ENCODE measurements around the gene OCA2.

Gene OCA2

GRCh38 chr15:28103831-28104230 lies 4.7 kb upstream of the OCA2 start:
- DNase-seq: no peak

GRCh38 chr15:28101983-28102441 lies 2.9 kb upstream of the OCA2 start:
- no peak for DNase-seq

DNA sequence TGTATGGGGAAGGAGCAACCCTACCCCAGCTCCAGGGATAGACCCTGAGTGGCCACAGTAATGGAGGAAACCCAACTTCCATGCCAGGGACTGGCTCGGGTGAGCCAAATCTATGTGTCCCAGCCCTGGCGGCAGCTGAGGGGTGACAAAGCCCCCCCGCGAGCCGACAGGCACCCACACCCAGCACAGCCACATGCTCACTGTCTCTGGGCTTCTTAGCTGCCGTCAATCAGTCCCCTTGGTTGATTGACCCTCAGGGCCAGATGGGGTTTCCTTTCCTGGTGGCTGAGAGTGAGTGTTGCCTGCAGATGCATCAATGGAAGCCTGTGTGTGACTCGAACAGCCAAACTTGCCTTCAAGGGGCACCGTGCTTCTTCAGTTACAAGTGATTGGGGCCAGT lies 2.1 kb upstream of the OCA2 start:
- DNase-seq: no peak

GRCh38 chr15:28100516-28101195 lies 1.5 kb upstream of the OCA2 start:
- DNase-seq: no peak

DNA sequence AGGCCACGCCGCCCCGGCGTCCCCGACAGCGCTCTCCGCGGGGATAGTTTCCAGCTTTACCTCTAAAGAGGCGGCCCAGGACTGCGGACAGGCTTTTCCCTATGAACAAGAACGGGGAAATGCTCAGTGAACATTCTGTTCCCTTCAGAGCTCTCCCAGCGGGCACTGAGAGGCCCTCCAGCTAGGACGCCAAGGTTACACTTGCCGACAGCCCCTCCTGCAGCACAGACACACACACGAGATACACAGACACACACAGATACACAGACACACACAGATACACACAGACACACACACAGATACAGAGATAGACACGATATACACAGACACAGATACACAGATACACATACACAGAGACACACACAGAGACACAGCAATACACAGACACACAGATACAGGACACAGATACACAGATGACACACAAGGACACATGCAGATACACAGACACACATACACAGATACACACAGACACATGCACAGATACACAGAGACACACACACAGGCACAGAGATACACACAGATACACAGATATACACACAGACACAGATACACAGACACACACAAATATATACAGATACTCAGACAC lies 533 bp upstream of the OCA2 start:
- DNase-seq: no peak

- no peak for DNase-seq
Measured at GRCh38 chr15:28098360-28098765, 752 bp downstream of the OCA2 start.

DNA sequence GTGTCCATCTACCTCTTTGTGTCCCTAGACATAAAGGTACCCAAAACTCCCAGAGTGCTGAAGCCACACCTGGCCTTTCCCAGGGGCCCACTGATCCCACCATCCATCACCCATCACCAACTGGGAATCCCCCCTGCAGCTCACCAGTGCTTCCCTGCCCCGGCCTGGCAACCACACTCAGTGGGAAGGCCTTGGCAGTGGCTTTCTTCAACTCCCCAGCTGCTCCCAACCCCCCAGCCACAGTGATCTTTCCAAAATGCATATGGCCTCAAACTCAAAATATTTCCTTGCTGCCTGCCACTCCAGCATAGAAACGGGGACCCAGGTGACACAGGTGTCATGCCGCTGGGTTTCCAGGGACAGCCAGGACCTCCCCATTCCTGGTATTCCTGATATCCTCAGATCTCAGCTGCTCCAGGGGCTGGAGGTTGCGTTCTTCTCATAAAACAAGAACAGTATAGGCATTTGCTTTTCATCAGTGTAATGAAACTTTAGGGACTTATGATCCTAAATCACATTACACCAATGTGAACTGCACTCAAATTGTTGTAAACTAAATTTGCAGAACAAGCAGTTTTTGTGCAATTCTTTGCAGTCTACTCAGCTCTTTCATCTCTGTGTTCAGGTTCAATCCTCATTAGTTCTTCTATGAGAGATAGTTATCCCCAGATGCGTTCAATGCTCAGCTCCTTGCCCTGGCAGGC lies 1.3 kb downstream of the OCA2 start:
- DNase-seq: no peak

DNA sequence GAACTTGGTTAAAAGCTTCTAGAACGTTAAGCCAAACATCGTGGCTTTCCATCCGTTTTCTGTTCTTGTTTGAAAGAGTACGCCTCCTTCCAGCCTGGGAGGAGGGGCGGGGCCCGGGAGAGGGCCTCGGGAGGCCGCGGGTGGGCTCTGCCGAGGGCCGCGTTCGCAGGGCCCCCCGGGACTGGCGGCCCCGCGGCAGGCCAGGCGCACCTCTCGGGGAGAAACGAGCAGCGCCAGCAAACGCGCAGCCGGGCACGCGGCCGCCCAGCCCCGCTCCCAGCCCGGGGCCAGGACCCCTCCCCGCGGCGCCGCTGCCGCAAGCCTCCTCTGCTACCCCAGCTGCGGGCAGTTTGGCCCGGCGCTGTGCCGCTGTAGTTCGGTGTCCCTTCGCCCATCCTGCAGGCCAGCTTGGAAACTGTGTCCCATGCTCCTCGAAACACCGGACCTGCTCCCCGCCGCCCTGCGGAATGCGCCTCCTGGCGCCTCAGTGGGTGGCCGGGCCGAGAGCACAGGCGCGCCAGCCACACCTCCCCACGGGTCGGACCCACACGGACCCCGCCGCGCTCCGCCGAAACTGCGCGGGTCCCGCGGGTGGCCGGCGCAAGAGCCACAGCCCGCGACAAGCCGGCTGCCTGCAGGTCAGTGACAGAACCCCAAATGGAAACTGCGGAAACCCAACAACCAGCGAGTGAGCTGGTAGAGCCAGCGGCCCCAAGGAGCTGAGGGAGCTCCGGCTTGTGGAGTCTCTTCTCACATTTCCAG lies 2.3 kb downstream of the OCA2 start:
- DNase-seq: peak in 1 of 3 donors; percentile 42

- no peak for DNase-seq
Measured at GRCh38 chr15:28096411-28096669, 2.8 kb downstream of the OCA2 start.

GRCh38 chr15:28094732-28095521 lies 4.2 kb downstream of the OCA2 start:
- DNase-seq: peak in 1 of 3 donors; percentile 30

DNA sequence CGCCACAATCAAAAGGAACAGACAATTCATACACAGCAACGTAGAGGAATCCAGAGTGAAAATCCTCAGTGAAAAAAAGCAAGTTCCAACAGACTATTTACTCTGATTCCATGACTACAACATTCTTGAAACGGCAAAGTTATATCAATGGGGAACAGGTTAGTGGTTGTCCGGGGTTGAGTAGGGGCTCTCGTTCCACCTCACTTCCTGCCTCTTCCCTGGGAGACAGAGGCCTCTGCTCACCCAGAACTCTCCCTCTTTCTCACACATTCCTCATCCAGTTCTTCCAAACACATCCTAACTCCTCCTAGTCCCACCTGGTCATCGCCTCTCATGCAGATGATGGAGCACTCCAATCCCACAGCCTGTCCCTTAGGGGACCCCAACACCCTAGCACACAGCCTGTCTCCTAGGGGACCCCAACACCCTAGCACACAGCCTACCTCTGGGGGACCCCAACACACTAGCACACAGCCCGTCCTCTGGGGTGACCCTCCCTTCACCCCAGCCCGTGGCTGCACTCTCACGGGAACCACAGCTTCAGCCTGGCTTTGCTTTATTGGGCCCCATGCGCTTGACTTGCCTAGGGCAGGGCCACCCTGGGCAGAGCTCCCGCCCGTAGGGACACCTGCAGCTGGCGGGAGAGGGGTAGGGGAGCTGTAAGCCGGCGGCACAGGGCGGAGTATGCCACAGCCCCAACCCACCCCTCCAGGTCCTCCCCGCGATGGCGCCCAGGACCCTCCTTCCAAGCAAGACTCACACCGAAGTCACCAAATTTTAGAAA lies 5.2 kb downstream of the OCA2 start:
- DNase-seq: no peak

GRCh38 chr15:28091313-28091712 lies 7.8 kb downstream of the OCA2 start:
- DNase-seq: no peak

DNA sequence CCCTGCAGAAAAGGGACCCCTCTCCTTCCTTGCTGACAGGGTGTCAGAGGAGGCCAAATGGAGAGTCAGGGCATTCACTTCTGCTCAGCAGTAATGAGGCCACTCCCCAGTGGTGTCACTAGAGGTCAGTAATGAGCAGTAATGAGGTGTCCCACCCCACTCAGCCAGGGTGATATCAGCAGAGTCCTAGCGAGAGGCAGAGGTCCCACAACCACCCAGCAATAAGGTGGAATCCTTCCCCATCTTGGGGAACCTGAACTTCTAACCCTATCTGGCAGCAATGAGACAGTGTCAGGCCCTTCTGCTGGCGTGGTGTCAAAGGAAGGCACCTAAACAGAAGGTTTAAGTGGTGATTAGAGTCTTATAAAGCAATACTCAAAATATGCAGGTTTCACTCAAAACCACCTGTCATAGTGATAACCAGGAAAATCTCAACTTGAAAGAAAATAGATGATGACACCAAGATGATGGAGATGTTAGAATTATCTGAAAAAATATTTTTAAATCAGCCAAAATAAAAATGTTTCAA lies 12.9 kb downstream of the OCA2 start:
- peak; percentile 75 to 81 (median 80) for DNase-seq

- no peak for DNase-seq
Measured at GRCh38 chr15:28085489-28086174, 13.5 kb downstream of the OCA2 start.

GRCh38 chr15:28084547-28084946 lies 14.6 kb downstream of the OCA2 start:
- no peak for DNase-seq

- DNase-seq: no peak
Measured at GRCh38 chr15:28082891-28083684, 16.0 kb downstream of the OCA2 start.

DNA sequence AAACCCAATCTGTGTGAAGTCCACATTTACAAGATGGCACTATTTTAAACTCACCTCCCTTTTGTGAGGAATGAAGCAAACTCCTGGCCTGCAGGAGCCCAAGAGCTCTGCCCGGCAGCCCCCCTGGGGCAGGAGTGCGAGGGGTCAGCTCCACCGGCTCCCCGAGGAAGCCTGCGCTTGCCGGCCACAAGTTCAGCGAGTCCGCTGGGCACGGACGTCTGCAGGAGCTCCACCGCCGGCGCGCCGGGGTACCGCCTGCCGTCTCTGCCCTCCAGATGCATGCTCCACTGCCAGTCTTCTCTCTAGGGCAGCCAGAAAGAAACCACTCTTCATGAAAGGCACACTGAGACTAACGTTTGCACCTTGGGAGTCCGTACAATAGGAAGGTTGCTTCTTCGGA lies 17.5 kb downstream of the OCA2 start:
- DNase-seq: no peak

DNA sequence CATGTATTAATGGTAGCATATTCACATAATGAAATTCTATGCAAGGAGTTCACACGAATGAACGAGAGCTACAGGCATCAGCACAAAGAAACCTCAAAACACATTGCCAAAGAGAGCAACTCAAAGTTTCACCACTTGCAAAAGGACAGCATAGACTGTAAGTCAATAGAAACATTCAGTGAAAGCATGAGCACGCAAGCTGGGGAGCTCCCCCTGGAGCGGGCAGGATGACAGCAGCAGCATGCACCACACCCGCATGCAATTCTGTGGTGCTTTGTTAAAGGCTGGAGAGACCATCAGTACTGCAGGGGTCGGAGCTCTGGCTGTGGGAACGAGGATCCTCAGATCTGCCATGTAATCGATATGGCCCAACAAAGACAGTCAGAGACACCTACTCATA lies 18.7 kb downstream of the OCA2 start:
- no peak for DNase-seq

DNA sequence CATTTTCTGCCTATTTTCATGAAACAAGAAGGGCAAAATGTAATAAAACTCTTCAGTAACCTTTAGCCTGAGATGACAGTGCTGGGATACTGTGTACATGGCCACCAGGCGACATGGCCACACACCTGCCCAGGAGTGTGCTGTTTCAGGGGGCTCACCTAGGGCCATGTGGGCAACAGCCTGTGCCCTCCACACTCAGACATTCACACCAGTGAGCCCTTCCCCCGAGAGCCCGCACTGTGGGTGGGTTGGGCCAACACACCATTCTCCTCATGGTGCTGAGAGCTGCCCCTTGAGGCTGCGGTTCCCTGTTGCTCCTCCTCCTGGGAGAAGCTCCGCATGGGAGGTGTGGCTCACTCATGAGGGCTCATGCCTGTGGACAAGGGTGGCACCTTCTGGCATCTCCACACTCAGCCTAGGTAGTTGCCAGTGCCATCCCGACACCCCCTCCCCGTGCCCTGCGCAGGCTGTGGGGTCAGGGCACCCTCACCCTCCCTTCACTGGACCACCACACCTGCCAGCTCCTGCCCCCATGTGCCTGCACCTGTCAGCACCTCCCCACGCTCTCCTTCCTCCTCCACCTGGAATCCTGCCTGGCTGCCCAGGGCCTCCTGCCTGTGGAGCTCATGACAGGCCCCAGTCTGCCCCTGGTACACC lies 19.7 kb downstream of the OCA2 start:
- no peak for DNase-seq
